Middle frontal gyrus (tissue), 1 donor: ENCODE measurements around the gene MTA1.

Experiments used
- DNase-seq: peaks from one replicate; pipeline ENCODE4 v3.0.0-alpha.2; 2015; ENCODE audit warnings: low spot score; ENCODE audit errors: extremely low spot score

MTA1 gene

GRCh38 chr14:105386581-105387529, 32.8 kb upstream of the MTA1 start:
- no peak for DNase-seq

- no peak for DNase-seq
Observed at GRCh38 chr14:105387530-105387922, 32.1 kb upstream of the MTA1 start.

- no peak for DNase-seq
Observed at GRCh38 chr14:105388110-105388951, 31.3 kb upstream of the MTA1 start.

GRCh38 chr14:105388976-105389375, 30.7 kb upstream of the MTA1 start:
- DNase-seq: no peak

- DNase-seq: no peak
Observed at GRCh38 chr14:105389534-105389933, 30.1 kb upstream of the MTA1 start.

- DNase-seq: no peak
Observed at GRCh38 chr14:105389976-105390848, 29.4 kb upstream of the MTA1 start.

- no peak for DNase-seq
Observed at GRCh38 chr14:105390849-105391500, 28.7 kb upstream of the MTA1 start.

- DNase-seq: no peak
Observed at GRCh38 chr14:105391541-105391940, 28.1 kb upstream of the MTA1 start.

GRCh38 chr14:105392131-105393090, 27.2 kb upstream of the MTA1 start:
- no peak for DNase-seq

GRCh38 chr14:105393151-105393550, 26.5 kb upstream of the MTA1 start:
- DNase-seq: no peak

- no peak for DNase-seq
Observed at GRCh38 chr14:105394714-105395537, 24.7 kb upstream of the MTA1 start.

GRCh38 chr14:105395538-105395854, 24.1 kb upstream of the MTA1 start:
- DNase-seq: no peak

- DNase-seq: no peak
Observed at GRCh38 chr14:105397350-105397931, 22.2 kb upstream of the MTA1 start.

- peak; percentile 58 for DNase-seq
Observed at GRCh38 chr14:105398044-105398725, 21.4 kb upstream of the MTA1 start, which contains the start of gene TEX22. TSS of gene TEX22 (plus strand) at chr14:105398538. CDS start at chr14:105399341, 803 bp downstream.

- DNase-seq: no peak
Observed at GRCh38 chr14:105398726-105399465, 20.7 kb upstream of the MTA1 start.

GRCh38 chr14:105399466-105399775, 20.2 kb upstream of the MTA1 start:
- no peak for DNase-seq

GRCh38 chr14:105400016-105400415, 19.6 kb upstream of the MTA1 start:
- no peak for DNase-seq
